ENCODE measurements around the gene GREB1.

The GREB1 gene

GRCh38 chr2:11602563-11603204 is 68.8 kb downstream of the GREB1 start:
- DNase-seq (ENCODE audit: low read depth), result no peak

DNA sequence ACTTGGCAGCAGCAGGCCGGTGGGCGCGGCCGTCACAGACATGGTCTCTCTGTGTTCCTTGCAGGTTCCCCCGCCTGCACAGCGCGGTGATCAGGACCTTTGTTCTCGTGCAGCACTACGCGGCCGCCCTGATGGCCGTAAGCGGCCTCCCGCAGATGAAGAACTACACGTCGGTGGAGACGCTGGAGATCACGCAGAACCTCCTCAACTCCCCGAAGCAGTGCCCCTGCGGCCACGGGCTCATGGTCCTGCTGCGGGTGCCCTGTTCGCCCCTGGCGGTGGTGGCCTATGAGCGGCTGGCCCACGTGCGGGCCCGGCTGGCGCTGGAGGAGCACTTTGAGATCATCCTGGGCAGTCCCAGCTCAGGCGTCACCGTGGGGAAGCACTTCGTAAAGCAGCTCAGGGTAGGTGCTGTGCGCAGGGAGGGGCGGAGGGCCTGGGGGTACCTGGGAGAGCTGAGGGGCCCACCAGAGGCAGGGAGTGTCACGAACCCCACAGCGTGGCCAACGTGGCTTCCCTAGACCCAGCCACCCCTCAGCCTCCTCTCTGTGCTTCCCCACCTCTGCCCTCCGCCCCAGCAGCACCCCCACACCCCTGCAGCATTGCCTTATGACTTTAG is 76.9 kb downstream of the GREB1 start:
- DNase-seq (ENCODE audit: low read depth), result no peak

DNA sequence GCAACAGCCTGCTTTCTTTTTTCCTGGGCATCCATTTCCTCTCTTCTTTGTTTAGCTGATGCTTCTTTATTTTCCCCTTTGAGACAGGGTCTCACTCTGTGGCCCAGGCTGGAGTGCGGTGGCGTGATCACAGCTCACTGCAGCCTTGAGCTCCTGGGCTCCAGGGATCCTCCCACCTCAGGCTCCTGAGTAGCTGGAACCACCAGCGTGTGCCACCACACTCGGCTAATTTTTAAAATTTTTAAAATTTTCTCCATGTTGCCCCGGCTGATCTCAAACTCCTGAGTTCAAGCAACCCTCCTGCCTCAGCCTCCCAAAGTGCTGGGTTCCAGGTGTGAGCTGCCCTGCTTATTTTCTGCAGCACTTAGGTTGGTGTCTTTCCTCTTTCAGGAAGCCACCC is 77.4 kb downstream of the GREB1 start:
- no peak for DNase-seq (ENCODE audit: low read depth)

- no peak for DNase-seq (ENCODE audit: low read depth)
Observed at GRCh38 chr2:11612553-11613215, 78.8 kb downstream of the GREB1 start.

GRCh38 chr2:11613297-11613696 is 79.5 kb downstream of the GREB1 start:
- no peak for DNase-seq (ENCODE audit: low read depth)

DNA sequence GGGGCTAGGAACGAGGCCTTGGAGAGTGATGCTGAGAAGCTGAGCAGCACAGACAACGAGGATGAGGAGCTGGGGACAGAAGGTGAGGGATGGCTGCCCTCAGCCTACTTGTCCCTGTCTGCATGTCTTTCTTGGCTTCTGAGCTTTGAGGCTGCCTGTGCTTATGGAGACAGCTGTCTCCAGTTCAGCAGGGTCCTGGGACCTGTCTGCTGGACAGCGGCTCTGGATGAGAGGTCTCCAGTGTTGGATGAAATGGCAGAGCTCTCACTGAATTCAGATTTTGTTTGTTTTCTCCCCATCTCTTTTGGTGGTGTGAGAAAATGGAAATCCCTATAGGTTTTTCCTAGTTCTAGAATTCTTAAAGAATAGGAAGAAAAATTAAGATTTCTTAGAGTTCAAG is 81.4 kb downstream of the GREB1 start:
- no peak for DNase-seq (ENCODE audit: low read depth)

GRCh38 chr2:11616097-11616687 is 82.3 kb downstream of the GREB1 start:
- DNase-seq (ENCODE audit: low read depth), result no peak

GRCh38 chr2:11616851-11617415 is 83.1 kb downstream of the GREB1 start:
- DNase-seq (ENCODE audit: low read depth), result no peak

DNA sequence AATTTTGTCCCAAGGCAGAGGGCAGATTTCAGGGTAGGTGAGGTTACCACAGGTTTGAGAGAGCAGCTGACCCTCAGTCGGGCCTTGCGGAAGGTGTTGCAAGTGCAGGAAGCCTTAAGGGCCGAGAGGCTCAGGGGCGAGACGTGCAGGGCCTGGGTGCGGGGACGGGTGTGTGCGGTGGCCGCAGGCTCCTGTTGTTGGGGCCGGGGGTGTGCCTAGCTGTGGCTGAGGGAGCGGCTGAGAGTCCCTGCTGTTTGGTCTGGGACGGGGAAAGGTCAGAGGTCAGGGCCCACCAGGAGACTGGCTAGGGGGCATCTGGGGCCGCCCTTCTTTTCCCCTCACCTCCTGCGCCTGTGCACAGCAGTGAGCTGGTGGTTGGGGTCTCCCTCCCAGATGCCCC is 83.7 kb downstream of the GREB1 start:
- DNase-seq (ENCODE audit: low read depth), result no peak

DNA sequence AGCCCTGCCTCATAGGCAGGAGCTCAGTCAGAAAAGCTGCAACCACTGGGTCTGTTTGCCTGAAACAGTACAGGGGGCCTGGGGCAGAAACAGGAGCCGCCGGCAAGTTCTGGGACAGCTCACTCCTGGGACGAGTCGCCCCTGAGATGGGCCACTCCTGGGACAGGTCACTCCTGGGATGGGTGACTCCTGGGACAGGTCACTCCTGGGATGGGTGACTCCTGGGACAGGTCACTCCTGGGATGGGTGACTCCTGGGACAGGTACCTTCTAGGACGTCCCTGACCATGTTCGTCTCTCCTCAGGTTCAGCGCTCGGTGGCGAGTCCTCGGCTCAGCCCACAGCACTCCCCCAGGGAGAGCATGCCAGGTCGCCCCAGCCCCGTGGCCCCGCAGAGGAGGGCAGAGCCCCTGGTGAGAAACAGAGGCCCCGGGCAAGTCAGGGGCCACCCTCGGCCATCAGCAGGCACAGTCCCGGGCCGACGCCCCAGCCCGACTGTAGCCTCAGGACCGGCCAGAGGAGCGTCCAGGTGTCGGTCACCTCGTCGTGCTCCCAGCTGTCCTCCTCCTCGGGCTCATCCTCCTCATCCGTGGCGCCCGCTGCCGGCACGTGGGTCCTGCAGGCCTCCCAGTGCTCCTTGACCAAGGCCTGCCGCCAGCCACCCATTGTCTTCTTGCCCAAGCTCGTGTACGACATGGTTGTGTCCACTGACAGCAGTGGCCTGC is 84.3 kb downstream of the GREB1 start:
- no peak for DNase-seq (ENCODE audit: low read depth)

DNA sequence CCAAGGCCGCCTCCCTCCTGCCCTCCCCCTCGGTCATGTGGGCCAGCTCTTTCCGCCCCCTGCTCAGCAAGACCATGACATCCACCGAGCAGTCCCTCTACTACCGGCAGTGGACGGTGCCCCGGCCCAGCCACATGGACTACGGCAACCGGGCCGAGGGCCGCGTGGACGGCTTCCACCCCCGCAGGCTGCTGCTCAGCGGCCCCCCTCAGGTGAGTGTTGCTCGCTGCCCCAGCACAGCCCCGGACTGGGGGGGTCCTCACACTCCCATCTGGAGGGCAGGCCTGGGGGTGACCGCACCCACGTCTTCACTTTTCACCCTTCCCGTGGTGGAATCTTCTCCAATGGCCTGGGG is 84.8 kb downstream of the GREB1 start:
- DNase-seq (ENCODE audit: low read depth), result no peak

DNA sequence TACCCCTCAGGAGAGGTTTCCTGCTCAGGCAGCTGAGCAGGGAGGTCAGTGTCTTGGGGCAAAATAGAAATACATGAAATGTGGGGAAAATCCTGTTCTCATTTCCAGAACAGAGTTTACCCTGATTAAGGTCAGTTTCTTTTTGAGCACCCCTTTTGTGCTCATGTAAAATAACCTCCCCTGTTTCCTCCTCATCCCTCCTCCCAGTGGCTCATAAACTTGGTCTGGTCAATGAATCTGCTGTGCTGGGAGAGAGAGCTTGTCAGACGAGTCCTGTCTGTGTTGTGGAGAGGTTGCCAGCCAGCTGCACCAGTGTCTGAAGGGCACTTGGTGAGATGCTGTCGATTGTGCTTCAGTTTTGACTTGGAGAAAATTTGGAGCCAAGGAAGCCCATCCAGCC is 87.6 kb downstream of the GREB1 start:
- DNase-seq (ENCODE audit: low read depth), result no peak

- no peak for DNase-seq (ENCODE audit: low read depth)
Observed at GRCh38 chr2:11622611-11623010, 88.8 kb downstream of the GREB1 start.

DNA sequence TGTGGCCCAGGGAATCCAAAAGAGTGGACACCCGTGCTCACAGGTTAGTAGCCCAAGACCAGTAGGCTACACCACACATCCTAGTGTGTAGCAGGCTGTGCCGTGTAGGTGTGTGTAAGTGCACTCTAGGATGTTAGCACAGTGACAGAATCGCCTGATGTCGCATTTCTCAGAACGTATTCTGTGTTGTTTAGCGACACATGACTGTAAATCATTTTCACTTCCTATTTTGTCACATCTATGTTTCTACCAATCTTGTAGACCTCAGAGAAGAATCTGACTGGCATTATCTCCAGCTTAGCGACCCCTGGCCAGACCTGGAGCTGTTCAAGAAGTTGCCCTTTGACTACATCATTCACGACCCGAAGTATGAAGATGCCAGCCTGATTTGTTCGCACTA is 91.0 kb downstream of the GREB1 start:
- DNase-seq (ENCODE audit: low read depth), result no peak

DNA sequence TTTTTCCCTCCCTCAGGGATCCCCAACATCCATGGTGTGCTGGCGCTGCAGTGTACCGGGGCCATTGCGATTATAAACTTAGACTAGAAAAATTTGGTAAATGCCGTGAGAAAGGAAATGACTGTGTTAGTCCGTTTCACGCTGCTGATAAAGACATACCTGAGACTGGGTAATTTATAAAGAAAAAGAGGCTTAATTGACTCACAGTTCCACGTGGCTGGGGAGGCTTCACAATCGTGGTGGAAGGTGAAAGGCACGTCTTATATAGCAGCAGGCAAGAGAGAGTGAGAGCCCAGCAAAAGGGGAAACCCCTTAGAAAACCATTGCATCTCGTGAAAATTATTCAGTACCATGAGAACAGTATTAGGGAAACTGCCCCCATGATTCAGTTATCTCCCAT is 91.8 kb downstream of the GREB1 start:
- no peak for DNase-seq (ENCODE audit: low read depth)

DNA sequence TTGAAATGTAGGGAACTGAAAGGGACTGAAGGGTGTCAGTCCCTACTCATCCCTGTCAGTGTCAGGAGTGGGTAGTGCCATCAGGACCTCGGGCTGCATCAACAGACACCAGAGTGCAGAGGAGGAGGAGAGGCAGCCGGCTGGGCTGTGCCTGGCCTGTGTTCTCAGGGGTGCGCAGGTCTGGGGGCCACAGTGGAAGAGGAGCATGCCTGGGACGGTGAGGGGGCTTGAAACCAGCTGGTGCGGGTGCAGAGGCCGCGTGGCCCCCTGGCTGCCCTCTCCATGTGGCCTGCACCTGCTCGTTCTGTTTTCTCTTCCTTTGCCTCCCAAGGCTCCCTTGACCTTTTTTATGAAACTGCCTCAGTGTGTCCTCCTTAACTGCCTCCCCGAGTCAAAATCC is 94.8 kb downstream of the GREB1 start:
- no peak for DNase-seq (ENCODE audit: low read depth)

DNA sequence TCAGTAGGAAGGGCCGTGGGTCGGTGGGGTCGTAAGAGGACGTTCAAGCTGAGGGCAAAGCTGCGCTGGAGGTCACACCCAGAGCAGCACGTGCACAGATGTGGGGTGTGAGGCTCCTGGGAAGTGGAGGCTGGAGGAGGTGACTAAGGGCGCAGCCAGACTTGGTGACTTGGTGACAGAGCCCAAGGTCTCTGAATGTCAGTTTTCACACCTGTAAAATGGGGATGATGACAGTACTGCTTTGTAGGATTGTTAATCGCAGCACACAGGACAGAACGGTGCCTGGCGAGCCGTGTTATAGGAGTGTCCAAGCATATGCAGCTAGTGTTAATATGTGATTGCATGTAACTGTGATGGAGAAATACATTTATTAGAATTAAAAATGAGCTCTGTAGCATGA is 95.4 kb downstream of the GREB1 start:
- DNase-seq (ENCODE audit: low read depth), result no peak

- no peak for DNase-seq (ENCODE audit: low read depth)
Observed at GRCh38 chr2:11629851-11630250, 96.0 kb downstream of the GREB1 start.

DNA sequence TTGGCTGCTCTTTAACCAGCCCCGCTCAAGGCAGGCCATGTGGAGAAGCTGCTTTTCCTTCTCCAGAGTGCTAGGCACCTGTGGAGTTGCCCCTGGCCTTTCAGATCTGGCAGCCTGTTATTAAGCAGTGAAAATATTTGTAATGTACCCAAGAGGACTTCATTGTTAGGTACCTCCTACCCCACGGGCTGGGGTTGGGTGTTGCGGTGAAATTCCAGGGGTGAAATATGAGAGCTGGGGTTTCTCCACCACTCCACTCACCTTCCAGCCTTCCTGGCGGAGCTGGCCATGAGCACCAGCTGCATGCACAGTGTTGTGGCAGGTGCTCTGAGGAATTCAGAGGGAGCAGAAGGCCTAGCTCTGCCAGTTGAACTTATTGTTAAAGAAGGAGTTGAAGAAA is 97.0 kb downstream of the GREB1 start:
- DNase-seq (ENCODE audit: low read depth), result no peak

GRCh38 chr2:11631462-11631861 is 97.6 kb downstream of the GREB1 start:
- no peak for DNase-seq (ENCODE audit: low read depth)

DNA sequence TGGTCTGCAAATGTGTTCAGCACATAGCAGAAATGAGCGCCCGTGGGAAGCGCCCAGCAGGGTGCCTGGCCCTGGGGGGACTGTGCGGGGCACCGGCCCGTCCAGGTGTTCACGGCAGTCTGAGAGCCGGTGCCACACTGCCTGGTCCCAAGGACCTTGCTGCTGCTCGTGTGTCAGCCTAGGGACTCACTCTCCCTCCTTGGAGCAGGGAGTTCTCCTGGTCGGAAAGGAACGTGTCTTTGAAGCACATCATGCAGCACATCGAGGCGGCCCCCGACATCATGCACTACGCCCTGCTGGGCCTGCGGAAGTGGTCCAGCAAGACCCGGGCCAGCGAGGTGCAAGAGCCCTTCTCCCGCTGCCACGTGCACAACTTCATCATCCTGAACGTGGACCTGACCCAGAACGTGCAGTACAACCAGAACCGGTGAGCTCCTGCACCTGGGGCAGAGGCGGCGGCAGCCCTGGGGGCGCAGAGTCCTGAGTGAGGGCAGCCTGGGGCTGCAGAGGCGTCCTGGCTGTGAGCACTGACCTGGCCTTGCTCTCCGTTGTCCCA is 100.2 kb downstream of the GREB1 start:
- no peak for DNase-seq (ENCODE audit: low read depth)

- DNase-seq (ENCODE audit: low read depth), result no peak
Observed at GRCh38 chr2:11634584-11634983, 100.7 kb downstream of the GREB1 start.
